ENCODE data around the gene ZSWIM3.

ZSWIM3 gene

GRCh38 chr20:45840700-45841198 lies 16.7 kb upstream of the ZSWIM3 start:
- Histone ChIP-seq H3K36me3 (ENCODE audit: insufficient read depth, low read length) (peaks cover 10% of the 10 kb centered on the region; the same call in 1 of the 2 replicates), H3K9me2 (replicated peaks; ENCODE audit: low read depth, low read length) (no peaks in the 10 kb centered on the region)
- TF ChIP-seq CTCF (conservative IDR thresholded peaks at IDR 0.05; ENCODE audit: low read length) (no peak), EZH2phosphoT487 (IDR thresholded peaks at IDR 0.05; ENCODE audit: borderline replicate concordance) (no peak)

GRCh38 chr20:45841407-45842129 lies 15.8 kb upstream of the ZSWIM3 start:
- Histone ChIP-seq H3K9ac (ENCODE audit: low read depth, low read length, poor library complexity, severe bottlenecking) (no peak overlapping the region), H2AFZ (ENCODE audit: low read length) (no peak overlapping the region)

More at GRCh38 chr20:45840700-45841198, 16.7 kb upstream of the ZSWIM3 start:
- Histone ChIP-seq H4K20me1 (ENCODE audit: insufficient read depth, low read length, poor library complexity, severe bottlenecking) (no peaks in the 10 kb centered on the region), H3K4me3 (ENCODE audit: low read length, poor library complexity, severe bottlenecking) (no peak overlapping the region), H3K9me3 (ENCODE audit: insufficient read depth, low read depth, low read length) (no peaks in the 10 kb centered on the region), H3K9ac (ENCODE audit: low read depth, low read length, poor library complexity, severe bottlenecking) (no peak overlapping the region), H3K79me2 (ENCODE audit: insufficient read depth, low read length) (no peaks in the 10 kb centered on the region), H3K4me1 (ENCODE audit: insufficient read depth, low read length, poor library complexity, severe bottlenecking) (no peaks in the 10 kb centered on the region), H2AFZ (ENCODE audit: low read length) (no peak overlapping the region), H3K4me2 (ENCODE audit: low read depth, low read length, poor library complexity, severe bottlenecking) (no peak overlapping the region), H3F3A (ENCODE audit: low read depth) (no peaks in the 10 kb centered on the region), H3K27me3 (ENCODE audit: insufficient read depth, low read length, poor library complexity, severe bottlenecking) (no peaks in the 10 kb centered on the region)

GRCh38 chr20:45842169-45842812 lies 15.1 kb upstream of the ZSWIM3 start:
- Histone ChIP-seq H3K4me2 (ENCODE audit: low read depth, low read length, poor library complexity, severe bottlenecking) (no peak overlapping the region), H4K20me1 (ENCODE audit: insufficient read depth, low read length, poor library complexity, severe bottlenecking) (no peaks in the 10 kb centered on the region), H3K79me2 (ENCODE audit: insufficient read depth, low read length) (no peaks in the 10 kb centered on the region), H2AFZ (ENCODE audit: low read length) (no peak overlapping the region), H3K9ac (ENCODE audit: low read depth, low read length, poor library complexity, severe bottlenecking) (no peak overlapping the region), H3K27me3 (ENCODE audit: insufficient read depth, low read length, poor library complexity, severe bottlenecking) (no peaks in the 10 kb centered on the region), H3K4me3 (ENCODE audit: low read length, poor library complexity, severe bottlenecking) (no peak overlapping the region), H3K4me1 (ENCODE audit: insufficient read depth, low read length, poor library complexity, severe bottlenecking) (no peaks in the 10 kb centered on the region), H3F3A (ENCODE audit: low read depth) (no peaks in the 10 kb centered on the region), H3K9me2 (replicated peaks; ENCODE audit: low read depth, low read length) (no peaks in the 10 kb centered on the region), H3K9me3 (ENCODE audit: insufficient read depth, low read depth, low read length) (no peaks in the 10 kb centered on the region), H3K36me3 (ENCODE audit: insufficient read depth, low read length) (peaks cover 13% of the 10 kb centered on the region; the same call in 1 of the 2 replicates)
- no peak for TF ChIP-seq EZH2phosphoT487 (IDR thresholded peaks at IDR 0.05; ENCODE audit: borderline replicate concordance)
- no peak for TF ChIP-seq CTCF (conservative IDR thresholded peaks at IDR 0.05; ENCODE audit: low read length)

More at GRCh38 chr20:45841407-45842129, 15.8 kb upstream of the ZSWIM3 start:
- Histone ChIP-seq H3F3A (ENCODE audit: low read depth) (no peaks in the 10 kb centered on the region), H3K4me2 (ENCODE audit: low read depth, low read length, poor library complexity, severe bottlenecking) (no peak overlapping the region), H4K20me1 (ENCODE audit: insufficient read depth, low read length, poor library complexity, severe bottlenecking) (no peaks in the 10 kb centered on the region), H3K9me2 (replicated peaks; ENCODE audit: low read depth, low read length) (no peaks in the 10 kb centered on the region), H3K27me3 (ENCODE audit: insufficient read depth, low read length, poor library complexity, severe bottlenecking) (no peaks in the 10 kb centered on the region), H3K9me3 (ENCODE audit: insufficient read depth, low read depth, low read length) (no peaks in the 10 kb centered on the region), H3K36me3 (ENCODE audit: insufficient read depth, low read length) (peaks cover 13% of the 10 kb centered on the region; the same call in 1 of the 2 replicates), H3K79me2 (ENCODE audit: insufficient read depth, low read length) (no peaks in the 10 kb centered on the region), H3K4me1 (ENCODE audit: insufficient read depth, low read length, poor library complexity, severe bottlenecking) (no peaks in the 10 kb centered on the region), H3K4me3 (ENCODE audit: low read length, poor library complexity, severe bottlenecking) (no peak overlapping the region)
- no peak for TF ChIP-seq CTCF (conservative IDR thresholded peaks at IDR 0.05; ENCODE audit: low read length)
- TF ChIP-seq EZH2phosphoT487 (IDR thresholded peaks at IDR 0.05; ENCODE audit: borderline replicate concordance) = no peak
